CD4-positive, alpha-beta T cell (primary cell): ENCODE measurements around the gene IQGAP1. TPM values are rescaled to one million over a fixed set of nuclear protein-coding genes. Genes with fewer than 3 reads are reported as not detected.

Experiments
- ATAC-seq: fragments of 200-7000 bp; cut with Tn5 transposase; one replicate; pipeline ENCODE4 v1.10.0; 2022; ENCODE audit warnings: mild to moderate bottlenecking; ENCODE audit not compliant: poor library complexity
- CTCF ChIA-PET: fragments of 350-600 bp; sonication (Branson Sonifier 250); formaldehyde crosslinking; loops from one replicate; lab custom pipeline; 2021; ENCODE audit warnings: antibody characterized with exemption, inconsistent platforms; lab: Charles Lee
- POLR2A ChIA-PET: fragments of 350-600 bp; sonication (Branson Sonifier 250); formaldehyde crosslinking; loops from one replicate; lab custom pipeline; 2021; ENCODE audit warnings: antibody characterized with exemption, inconsistent platforms; lab: Charles Lee
- DNase-seq, 14 experiments: peaks; one replicate each; pipeline ENCODE4 v3.0.0-alpha.2; 2013 to 2020; ENCODE audit warnings: mixed read lengths in 2 of 14
- H3K27ac ChIP-seq, 2 donors: one replicate each; pipeline versions ENCODE4 v1.5.1 to v1.7.0; 2013; ENCODE audit warnings: low read length in 2 of 2, low read depth in 1 of 2, mild to moderate bottlenecking in 1 of 2
- H3K27me3 ChIP-seq, 2 experiments: 1 replicate in 1 of 2; 2 replicates in 1 of 2; pipeline versions ENCODE4 v1.6.1 to v1.7.0; 2013; ENCODE audit warnings: low read length in 2 of 2, control low read depth in 1 of 2, mild to moderate bottlenecking in 1 of 2, moderate library complexity in 1 of 2; ENCODE audit not compliant: insufficient read depth in 2 of 2, control insufficient read depth in 1 of 2
- H3K36me3 ChIP-seq: one replicate; pipeline ENCODE4 v1.6.1; 2013; ENCODE audit warnings: low read length, control low read depth; ENCODE audit not compliant: insufficient read depth
- H3K4me1 ChIP-seq: one replicate; pipeline ENCODE4 v1.6.1; 2013; ENCODE audit warnings: low read length, control low read depth; ENCODE audit not compliant: insufficient read depth
- H3K4me3 ChIP-seq: one replicate; pipeline ENCODE4 v1.5.1; 2013; ENCODE audit warnings: mild to moderate bottlenecking, low read length, moderate library complexity
- H3K9me3 ChIP-seq, 2 experiments: 1 replicate in 1 of 2; 2 replicates in 1 of 2; pipeline versions ENCODE4 v1.6.1 to v1.7.0; 2013; ENCODE audit warnings: low read length in 2 of 2, mild to moderate bottlenecking in 2 of 2, control low read depth in 1 of 2, moderate library complexity in 1 of 2; ENCODE audit not compliant: control insufficient read depth in 1 of 2, insufficient read depth in 1 of 2
- H3K27ac Mint-ChIP-seq: one replicate; pipeline ENCODE4 v1.8.0; 2020; ENCODE audit warnings: mixed read lengths
- H3K27me3 Mint-ChIP-seq: one replicate; pipeline ENCODE4 v1.8.0; 2021; ENCODE audit warnings: mixed read lengths
- H3K36me3 Mint-ChIP-seq: one replicate; pipeline ENCODE4 v1.8.0; 2021; ENCODE audit warnings: low read depth, mixed read lengths
- H3K4me1 Mint-ChIP-seq: one replicate; pipeline ENCODE4 v1.8.0; 2021; ENCODE audit warnings: low read depth, mixed read lengths
- H3K4me3 Mint-ChIP-seq: one replicate; pipeline ENCODE4 v1.8.0; 2020; ENCODE audit warnings: mild to moderate bottlenecking, mixed read lengths
- H3K9me3 Mint-ChIP-seq: one replicate; pipeline ENCODE4 v1.8.0; 2020; ENCODE audit warnings: mixed read lengths
- CTCF ChIP-seq: fragments of 200-600 bp; IDR thresholded peaks from one replicate; pipeline ENCODE4 v1.8.0; 2022; ENCODE audit warnings: antibody characterized with exemption, mild to moderate bottlenecking
- intact Hi-C, 2 experiments: fragments of 100-400 bp; cut with DNase I in 1 of 2; cut with micrococcal nuclease in 1 of 2; formaldehyde crosslinking; loops; one replicate each; pipeline versions ENCODE4 v1.15.1 to v1.9.0; 2023 to 2025; cut with DNase I, micrococcal nuclease
- total RNA-seq, 174 experiments: library from RNA in 2 of 174; stranded (reverse) in 2 of 174; gene quantifications; one replicate each; pipeline ENCODE4 v1.2.3 and lab custom pipeline; 2021 to 2026

Gene IQGAP1
- total RNA-seq, 2 experiments from 2014 or later: 76.8 to 78.7 TPM

- Histone ChIP-seq H3K27me3 (no peaks in the 10 kb centered on the region), H3K4me1 (peaks cover 17% of the 10 kb centered on the region), H3K27ac (no peak overlapping the region), H3K4me3 (no peak overlapping the region), H3K36me3 (peaks cover under 1% of the 10 kb centered on the region), H3K9me3 (no peaks in the 10 kb centered on the region)
- no peak overlapping the region for H3K27ac Mint-ChIP-seq
- TF ChIP-seq CTCF: no peak
- H3K4me1 Mint-ChIP-seq: peaks cover 9% of the 10 kb centered on the region
- ChIA-PET CTCF (no interaction called here), POLR2A (no interaction called here)
- no peak overlapping the region for H3K4me3 Mint-ChIP-seq
- DNase-seq (no peak), ATAC-seq (no peak)
- intact Hi-C loops: no loop called here
- H3K36me3 Mint-ChIP-seq: no peaks in the 10 kb centered on the region
- no peaks in the 10 kb centered on the region for H3K9me3 Mint-ChIP-seq
- no peaks in the 10 kb centered on the region for H3K27me3 Mint-ChIP-seq
Measured at GRCh38 chr15:90354986-90355385, 33.1 kb upstream of the IQGAP1 start.

GRCh38 chr15:90358124-90359033 lies 29.7 kb upstream of the IQGAP1 start:
- ATAC-seq (no peak), DNase-seq (no peak)
- Mint-ChIP-seq H3K27me3 (no peaks in the 10 kb centered on the region), H3K27ac (no peak overlapping the region), H3K9me3 (no peaks in the 10 kb centered on the region), H3K36me3 (no peaks in the 10 kb centered on the region), H3K4me1 (peaks cover 16% of the 10 kb centered on the region), H3K4me3 (no peak overlapping the region)
- H3K36me3 ChIP-seq: peaks cover 3% of the 10 kb centered on the region
- no peak for TF ChIP-seq CTCF
- peaks cover 10% of the 10 kb centered on the region for H3K4me1 ChIP-seq
- no peaks in the 10 kb centered on the region for H3K27me3 ChIP-seq
- ChIA-PET CTCF (no interaction called here), POLR2A (no interaction called here)
- no peak overlapping the region for H3K27ac ChIP-seq
- H3K4me3 ChIP-seq: no peak overlapping the region
- no peaks in the 10 kb centered on the region for H3K9me3 ChIP-seq
- intact Hi-C loops: no loop called here

- ChIA-PET POLR2A (interaction anchor here (0.6 to 4.0 kb wide), 4 partner anchors 24 to 1320 kb away, joined by 3 to 38 read pairs (median 3); partner anchors contain the start of gene IQGAP1), CTCF (interaction anchor here (1.4 to 1.6 kb wide), 3 partner anchors 41 to 122 kb away, joined by 3 to 5 read pairs (median 4); no protein-coding TSS in a partner anchor)
- no peaks in the 10 kb centered on the region for H3K9me3 Mint-ChIP-seq
- Histone ChIP-seq H3K9me3 (no peaks in the 10 kb centered on the region), H3K36me3 (peaks cover 3% of the 10 kb centered on the region), H3K4me3 (no peak overlapping the region), H3K27ac (no peak overlapping the region), H3K27me3 (no peaks in the 10 kb centered on the region), H3K4me1 (peaks cover 13% of the 10 kb centered on the region)
- TF ChIP-seq CTCF: no peak
- no peaks in the 10 kb centered on the region for H3K36me3 Mint-ChIP-seq
- no peak overlapping the region for H3K27ac Mint-ChIP-seq
- intact Hi-C loops: loop anchor here (5.0 kb wide), 3 partner anchors 38 to 77 kb away; no protein-coding TSS in a partner anchor
- DNase-seq (no peak), ATAC-seq (no peak)
- no peak overlapping the region for H3K4me3 Mint-ChIP-seq
- H3K27me3 Mint-ChIP-seq: no peaks in the 10 kb centered on the region
- H3K4me1 Mint-ChIP-seq: peaks cover 28% of the 10 kb centered on the region
Measured at GRCh38 chr15:90360746-90361145, 27.3 kb upstream of the IQGAP1 start.
